Osteoblast (primary cell): Measurements from ENCODE around the gene PFN1. TPM values are rescaled to one million over a fixed set of nuclear protein-coding genes. Genes with fewer than 3 reads are reported as not detected.
"Not testable (repeated sequence)": the region's sequence is repeated elsewhere in the genome, so short reads cannot be mapped to it uniquely, and the experiment has no call there.

Experiments
- DNase-seq: peaks from one replicate; pipeline ENCODE4 v3.0.0; 2011; ENCODE audit warnings: low spot score, mixed read lengths; ENCODE audit not compliant: insufficient read length; ENCODE audit errors: missing footprints
- H2AFZ ChIP-seq: 2 replicates; pipeline ENCODE4 v1.6.0; 2011; ENCODE audit warnings: mild to moderate bottlenecking, low read length
- H3K27ac ChIP-seq: 2 replicates; pipeline ENCODE4 v1.5.1; 2011; ENCODE audit warnings: mild to moderate bottlenecking, low read depth, low read length, moderate library complexity
- H3K27me3 ChIP-seq: 2 replicates; pipeline ENCODE4 v1.6.0; 2012; ENCODE audit warnings: mild to moderate bottlenecking, control low read depth, inconsistent platforms, low read length, moderate library complexity; ENCODE audit not compliant: insufficient read depth
- H3K36me3 ChIP-seq: 2 replicates; pipeline ENCODE4 v1.5.1; 2011; ENCODE audit warnings: mild to moderate bottlenecking, low read length, control low read depth, moderate library complexity; ENCODE audit not compliant: insufficient read depth
- H3K4me1 ChIP-seq: 2 replicates; pipeline ENCODE4 v1.5.1; 2011; ENCODE audit warnings: mild to moderate bottlenecking, low read length, control low read depth, moderate library complexity; ENCODE audit not compliant: insufficient read depth
- H3K4me2 ChIP-seq: 2 replicates; pipeline ENCODE4 v1.6.0; 2011; ENCODE audit warnings: mild to moderate bottlenecking, low read length; ENCODE audit not compliant: insufficient read depth
- H3K4me3 ChIP-seq: fragments of 200-600 bp; sonication (generic); 3 replicates; pipeline ENCODE4 v1.5.1; 2012; ENCODE audit warnings: mild to moderate bottlenecking, low read length, inconsistent platforms; ENCODE audit not compliant: insufficient read depth
- H3K79me2 ChIP-seq: 2 replicates; pipeline ENCODE4 v1.6.0; 2012; ENCODE audit warnings: mild to moderate bottlenecking, low read length, control low read depth, inconsistent platforms; ENCODE audit not compliant: insufficient read depth
- H3K9me3 ChIP-seq: 2 replicates; pipeline ENCODE4 v1.5.1; 2011; ENCODE audit warnings: low read depth, low read length, control low read depth
- H4K20me1 ChIP-seq: 2 replicates; pipeline ENCODE4 v1.6.0; 2012; ENCODE audit warnings: mild to moderate bottlenecking, low read length, control low read depth; ENCODE audit not compliant: insufficient read depth
- CTCF ChIP-seq: IDR thresholded peaks from 2 replicates; pipeline ENCODE4 v1.5.1; 2011; ENCODE audit warnings: mild to moderate bottlenecking, low read depth, low read length, moderate library complexity; ENCODE audit errors: extremely low read depth
- total RNA-seq: library from RNA; depleted of rRNA; stranded (reverse); fragments of >200 nt; gene quantifications from 2 replicates; pipeline ENCODE4 v1.2.3, GENCODE V29; 2012

PFN1 gene
- total RNA-seq, 1 donor: 425 TPM

- TF ChIP-seq CTCF: no peak
- no peak overlapping the region for H2AFZ ChIP-seq
- H3K4me2 ChIP-seq: peak overlapping the region; percentile 40
- no peaks in the 10 kb centered on the region for H3K9me3 ChIP-seq
- H3K79me2 ChIP-seq: no peaks in the 10 kb centered on the region
- H3K4me1 ChIP-seq: peaks cover 13% of the 10 kb centered on the region
- no peak for DNase-seq
- H4K20me1 ChIP-seq: no peaks in the 10 kb centered on the region
- peak overlapping the region; percentile 24 for H3K27ac ChIP-seq
- H3K4me3 ChIP-seq: no peak overlapping the region
- no peaks in the 10 kb centered on the region for H3K36me3 ChIP-seq
- no peaks in the 10 kb centered on the region for H3K27me3 ChIP-seq
Observed at GRCh38 chr17:4920351-4921048, 27.8 kb downstream of the PFN1 start.

GRCh38 chr17:4919511-4920047, 28.8 kb downstream of the PFN1 start:
- Histone ChIP-seq H3K36me3 (no peaks in the 10 kb centered on the region), H3K4me3 (no peak overlapping the region), H3K9me3 (no peaks in the 10 kb centered on the region), H3K79me2 (no peaks in the 10 kb centered on the region), H3K27ac (no peak overlapping the region), H2AFZ (no peak overlapping the region), H3K4me1 (peaks cover 13% of the 10 kb centered on the region), H3K4me2 (peak overlapping the region; percentile 9), H4K20me1 (no peaks in the 10 kb centered on the region), H3K27me3 (no peaks in the 10 kb centered on the region)
- TF ChIP-seq CTCF: no peak
- DNase-seq: no peak

- H3K4me2 ChIP-seq, H3K79me2 ChIP-seq, H3K27me3 ChIP-seq, H3K9me3 ChIP-seq, H3K4me1 ChIP-seq, H3K27ac ChIP-seq, H3K36me3 ChIP-seq, H2AFZ ChIP-seq, DNase-seq, H4K20me1 ChIP-seq, H3K4me3 ChIP-seq: not testable (repeated sequence)
Observed at GRCh38 chr17:4914551-4914950, 33.8 kb downstream of the PFN1 start.

DNA sequence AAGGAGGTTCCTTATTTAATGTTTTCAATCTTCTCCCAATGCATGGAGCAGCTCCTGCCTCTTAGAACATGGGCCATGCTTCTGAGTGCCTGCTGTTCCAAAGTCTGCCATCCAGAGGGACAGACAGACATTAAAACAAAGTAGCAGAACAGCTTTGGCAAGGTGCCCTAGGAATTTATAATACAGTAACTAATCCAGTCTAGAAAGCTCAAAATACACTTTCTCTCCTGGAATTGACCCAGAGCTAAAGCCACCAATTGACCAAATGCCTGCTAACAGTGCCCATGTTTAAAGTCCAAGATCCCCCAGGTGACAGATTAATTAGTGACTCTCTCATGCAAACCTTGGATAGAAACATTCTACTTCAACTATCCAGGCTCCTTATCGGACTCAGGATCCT, 34.3 kb downstream of the PFN1 start:
- no peak overlapping the region for H3K4me3 ChIP-seq
- no peak for DNase-seq
- H3K79me2 ChIP-seq: no peaks in the 10 kb centered on the region
- no peak overlapping the region for H2AFZ ChIP-seq
- H3K4me2 ChIP-seq: no peak overlapping the region
- TF ChIP-seq CTCF: no peak
- H4K20me1 ChIP-seq: no peaks in the 10 kb centered on the region
- no peak overlapping the region for H3K27ac ChIP-seq
- no peaks in the 10 kb centered on the region for H3K4me1 ChIP-seq
- no peaks in the 10 kb centered on the region for H3K36me3 ChIP-seq
- no peaks in the 10 kb centered on the region for H3K27me3 ChIP-seq
- H3K9me3 ChIP-seq: no peaks in the 10 kb centered on the region
